Ectodermal cell (in vitro differentiated cells): ENCODE data around the gene MATN1.
"Not testable (repeated sequence)": the region's sequence is repeated elsewhere in the genome, so short reads cannot be mapped to it uniquely, and the experiment has no call there.

ENCODE experiments used
- H3K27ac ChIP-seq: 2 replicates; pipeline ENCODE4 v1.7.0; 2013; ENCODE audit warnings: mild to moderate bottlenecking, low read depth, low read length; ENCODE audit not compliant: insufficient read depth, poor library complexity, severe bottlenecking
- H3K27me3 ChIP-seq: 2 replicates; pipeline ENCODE4 v1.7.0; 2013; ENCODE audit warnings: mild to moderate bottlenecking, low read length; ENCODE audit not compliant: insufficient read depth, control insufficient read depth, poor library complexity, severe bottlenecking
- H3K36me3 ChIP-seq: one replicate; pipeline ENCODE4 v1.7.0; 2013; ENCODE audit warnings: low read length; ENCODE audit not compliant: control insufficient read depth, insufficient read depth
- H3K4me1 ChIP-seq: one replicate; pipeline ENCODE4 v1.7.0; 2013; ENCODE audit warnings: low read length; ENCODE audit not compliant: control insufficient read depth, insufficient read depth
- H3K4me3 ChIP-seq: 2 replicates; pipeline ENCODE4 v1.7.0; 2013; ENCODE audit warnings: low read depth, low read length, control low read depth; ENCODE audit not compliant: insufficient read depth
- H3K9me3 ChIP-seq: 2 replicates; pipeline ENCODE4 v1.7.0; 2013; ENCODE audit warnings: mild to moderate bottlenecking, low read length, moderate library complexity; ENCODE audit not compliant: control insufficient read depth
- WGBS, 2 experiments: methylation state at CpG; one replicate each; pipeline ENCODE4 v1.1.7; 2013; ENCODE audit warnings: missing lambda C conversion rate in 2 of 2; 5-methylcytosine and 5-hydroxymethylcytosine counted together

MATN1 gene

DNA sequence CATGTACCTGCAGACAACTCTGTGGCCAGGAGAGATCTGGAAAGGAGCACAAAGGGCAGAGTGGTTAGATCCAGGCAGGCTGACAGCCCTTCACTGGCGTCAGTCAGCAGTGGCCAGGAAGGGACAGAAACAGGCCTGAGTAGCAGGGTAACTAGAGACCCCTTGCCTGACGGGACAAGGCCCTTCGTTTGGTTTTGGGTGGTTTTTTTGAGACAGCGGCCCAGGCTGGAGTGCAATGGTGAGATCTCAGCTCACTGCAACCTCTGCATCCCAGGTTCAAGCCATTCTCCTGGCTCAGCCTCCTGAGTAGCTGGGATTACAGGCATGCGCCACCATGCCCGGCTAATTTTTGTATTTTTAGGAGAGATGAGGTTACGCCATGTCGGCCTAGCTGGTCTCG lies 34.9 kb downstream of the MATN1 start:
- H3K27ac ChIP-seq, H3K4me3 ChIP-seq, H3K9me3 ChIP-seq, H3K36me3 ChIP-seq: not testable (repeated sequence)
- H3K4me1 ChIP-seq: peaks cover 23% of the 10 kb centered on the region
- peaks cover 15% of the 10 kb centered on the region for H3K27me3 ChIP-seq
- WGBS, 2 experiments: 94 to 95% methylated on average over 9 of the region's 9 CpGs

DNA sequence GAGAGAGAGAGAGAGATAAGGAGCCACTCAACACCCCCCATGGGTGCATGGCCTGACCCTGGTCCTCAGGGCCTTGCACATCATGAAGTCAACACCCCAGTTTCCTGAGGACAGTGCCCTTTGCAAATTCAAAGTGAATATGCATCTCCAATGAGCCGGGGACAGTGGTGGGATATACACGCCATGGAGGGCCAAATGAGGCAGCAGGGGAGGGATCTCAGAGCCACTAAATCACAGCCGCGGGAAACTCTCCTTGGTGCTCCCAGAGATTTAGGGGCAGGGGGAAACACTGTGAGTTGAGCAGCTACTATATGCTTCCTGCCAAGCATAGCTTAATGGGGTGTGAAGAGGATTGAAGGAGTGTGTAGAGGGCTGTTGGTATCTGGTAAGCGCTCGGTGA lies 35.5 kb downstream of the MATN1 start:
- peaks cover 15% of the 10 kb centered on the region for H3K27me3 ChIP-seq
- H3K4me3 ChIP-seq: no peak overlapping the region
- H3K9me3 ChIP-seq: no peaks in the 10 kb centered on the region
- H3K36me3 ChIP-seq: no peaks in the 10 kb centered on the region
- no peak overlapping the region for H3K27ac ChIP-seq
- H3K4me1 ChIP-seq: peaks cover 23% of the 10 kb centered on the region
- WGBS, 2 experiments: 96 to 98% methylated on average over 6 of the region's 6 CpGs

DNA sequence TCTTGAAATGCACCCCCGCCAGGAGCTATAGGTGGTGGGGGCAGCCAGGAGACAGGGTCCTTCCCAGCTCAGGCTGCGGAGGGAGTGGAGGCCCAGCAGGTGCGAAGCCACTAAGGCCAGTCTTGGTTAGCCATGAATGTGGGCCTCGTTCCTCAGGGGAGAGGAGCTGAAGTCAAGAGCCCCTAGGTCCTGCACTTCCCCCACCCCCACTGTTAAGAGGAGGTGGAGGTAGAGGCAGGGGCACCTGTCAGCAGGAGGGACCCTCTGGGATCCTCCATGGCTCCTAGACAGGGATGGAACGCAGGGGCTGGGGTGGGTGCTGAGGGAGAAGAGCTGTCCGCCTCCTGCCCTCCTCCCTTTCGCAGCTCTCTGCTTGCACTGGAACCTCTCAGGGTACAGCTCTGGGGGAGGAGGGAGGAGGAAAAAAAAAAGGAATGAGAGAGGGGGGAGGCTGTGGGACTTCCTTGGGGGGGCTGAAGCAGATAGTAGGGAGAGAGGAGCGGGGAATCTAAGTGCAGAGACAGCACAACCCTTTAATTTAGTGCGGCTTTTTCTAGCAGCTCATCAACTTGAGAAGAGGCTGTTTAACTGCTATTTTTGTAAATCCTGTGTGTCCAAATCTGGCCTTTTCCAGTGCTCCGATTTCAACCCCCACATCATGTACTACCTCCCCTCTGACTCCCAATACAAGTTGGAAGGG lies 37.0 kb downstream of the MATN1 start:
- 70 to 75% methylated on average over 10 of the region's 10 CpGs for WGBS, 2 experiments
- peaks cover 23% of the 10 kb centered on the region for H3K4me1 ChIP-seq
- no peaks in the 10 kb centered on the region for H3K9me3 ChIP-seq
- no peak overlapping the region for H3K27ac ChIP-seq
- H3K4me3 ChIP-seq: no peak overlapping the region
- peaks cover 15% of the 10 kb centered on the region for H3K27me3 ChIP-seq
- H3K36me3 ChIP-seq: no peaks in the 10 kb centered on the region

DNA sequence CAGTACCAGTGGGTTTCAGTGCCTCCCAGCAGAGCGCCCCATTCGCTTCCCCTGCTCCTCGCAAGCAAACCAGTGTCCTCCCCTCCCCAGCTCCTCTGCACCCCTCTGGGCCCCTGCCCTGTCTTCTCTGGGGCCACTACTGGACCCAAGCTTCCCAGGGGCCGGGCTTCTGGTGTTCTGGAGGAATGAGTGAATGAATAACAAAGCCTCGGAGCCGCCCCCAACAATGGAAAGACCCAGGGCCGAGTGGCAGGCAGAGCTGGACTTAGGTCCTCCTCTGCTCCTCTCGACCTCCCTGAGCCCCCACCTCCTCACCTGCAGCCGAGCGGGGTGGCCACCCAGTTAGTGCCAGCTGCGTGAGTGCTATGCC lies 37.6 kb downstream of the MATN1 start:
- H3K4me3 ChIP-seq: peak overlapping the region; percentile 26
- H3K4me1 ChIP-seq: peaks cover 23% of the 10 kb centered on the region
- H3K9me3 ChIP-seq: no peaks in the 10 kb centered on the region
- H3K36me3 ChIP-seq: no peaks in the 10 kb centered on the region
- 14 to 19% methylated on average over 11 of the region's 11 CpGs for WGBS, 2 experiments
- H3K27me3 ChIP-seq: peaks cover 15% of the 10 kb centered on the region
- H3K27ac ChIP-seq: peak overlapping the region; percentile 33

DNA sequence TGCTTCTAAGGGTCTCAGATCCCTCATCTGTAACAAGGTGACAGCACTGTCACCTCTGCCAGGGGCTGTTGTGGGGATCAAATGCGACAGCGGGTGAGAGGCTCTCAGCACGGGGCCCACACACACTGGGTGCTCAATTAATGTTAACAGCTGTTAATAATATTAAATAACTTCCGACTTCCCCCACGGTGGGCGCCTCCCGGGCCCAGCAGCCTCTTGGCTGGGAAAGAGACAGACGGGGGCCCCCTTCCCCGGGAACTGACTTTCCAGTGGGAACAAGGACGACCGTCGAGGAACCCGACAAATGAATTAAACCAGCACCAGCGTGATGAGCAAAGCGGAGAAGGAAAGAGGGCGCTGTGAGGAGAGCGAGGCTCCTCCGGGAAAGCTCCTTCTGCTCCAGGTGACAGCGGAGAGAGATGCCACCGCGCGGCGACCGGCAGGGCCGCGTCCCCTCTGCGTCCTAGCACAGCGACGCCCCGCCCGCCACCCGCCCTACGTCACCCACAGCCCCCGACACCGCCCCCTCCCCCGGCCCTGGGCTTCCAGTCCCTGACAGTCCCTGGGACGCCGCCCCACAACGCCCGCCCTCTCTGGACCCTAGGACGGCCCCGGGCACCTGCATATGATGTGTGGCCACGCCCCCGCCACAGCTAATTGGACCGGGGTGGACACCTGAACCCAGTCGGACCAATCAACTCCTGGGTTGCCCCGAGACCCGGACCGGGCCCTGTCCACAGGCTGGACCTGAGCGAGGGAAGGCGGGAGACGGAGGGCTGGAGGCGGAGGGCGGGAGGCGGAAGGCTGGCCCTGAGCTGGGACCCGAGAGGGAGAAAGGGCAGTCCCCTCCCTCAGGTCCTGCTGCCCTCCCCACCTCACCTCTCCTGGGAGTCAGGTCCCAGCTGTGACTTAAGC lies 38.2 kb downstream of the MATN1 start:
- H3K27ac ChIP-seq: peak overlapping the region; percentile 33
- H3K36me3 ChIP-seq: no peaks in the 10 kb centered on the region
- 4 to 6% methylated on average over 55 to 56 of the region's 56 CpGs for WGBS, 2 experiments
- H3K4me1 ChIP-seq: peaks cover 18% of the 10 kb centered on the region
- peak overlapping the region; percentile 26 for H3K4me3 ChIP-seq
- no peaks in the 10 kb centered on the region for H3K9me3 ChIP-seq
- H3K27me3 ChIP-seq: peaks cover 15% of the 10 kb centered on the region

DNA sequence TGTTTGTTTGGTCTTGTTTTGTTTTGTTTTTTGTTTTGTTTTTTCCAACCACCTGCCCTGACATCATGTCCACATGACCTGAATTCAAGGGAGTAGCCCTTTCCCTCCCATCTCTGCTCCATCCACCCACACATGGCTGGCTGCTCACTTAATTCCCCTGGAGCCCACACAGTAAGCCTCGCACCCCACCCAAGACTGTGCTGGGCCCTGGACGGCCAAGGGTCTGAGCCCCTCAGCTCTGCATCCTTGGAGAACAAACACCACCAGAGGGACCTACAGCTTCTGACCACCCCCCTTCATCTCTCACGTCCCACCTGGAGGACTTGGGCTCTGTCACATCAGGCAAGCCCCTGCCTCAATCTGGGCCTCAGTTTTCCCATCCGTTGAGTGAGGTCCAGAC lies 39.1 kb downstream of the MATN1 start:
- Histone ChIP-seq H3K27me3 (peaks cover 15% of the 10 kb centered on the region), H3K9me3 (peaks cover 4% of the 10 kb centered on the region), H3K36me3 (no peaks in the 10 kb centered on the region), H3K4me1 (peaks cover 11% of the 10 kb centered on the region), H3K27ac (no peak overlapping the region), H3K4me3 (no peak overlapping the region)
- 88 to 95% methylated on average over 4 of the region's 4 CpGs for WGBS, 2 experiments

DNA sequence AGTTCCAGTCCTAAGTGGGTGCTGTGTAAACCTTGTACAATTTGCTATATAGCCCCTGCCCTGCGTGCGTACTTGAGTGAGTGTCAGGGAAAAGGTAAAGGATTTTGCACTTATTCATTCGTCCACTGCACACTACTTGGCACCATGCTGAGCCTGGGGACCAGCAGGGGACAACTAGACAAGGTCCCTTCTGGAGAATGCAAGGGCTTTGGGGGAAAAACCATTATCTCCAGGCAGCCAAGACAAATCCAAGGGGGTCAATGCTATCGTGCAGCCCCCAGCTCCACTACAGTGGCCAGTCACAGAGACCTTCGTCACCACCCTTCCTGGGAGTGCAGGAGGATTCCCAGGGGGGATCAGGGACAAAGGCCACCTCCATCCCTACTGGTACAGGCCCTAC lies 39.7 kb downstream of the MATN1 start:
- Histone ChIP-seq H3K36me3 (no peaks in the 10 kb centered on the region), H3K4me3 (no peak overlapping the region), H3K9me3 (peaks cover 4% of the 10 kb centered on the region), H3K27ac (no peak overlapping the region), H3K27me3 (peaks cover 15% of the 10 kb centered on the region), H3K4me1 (peaks cover 6% of the 10 kb centered on the region)
- 94 to 96% methylated on average over 5 of the region's 5 CpGs for WGBS, 2 experiments

DNA sequence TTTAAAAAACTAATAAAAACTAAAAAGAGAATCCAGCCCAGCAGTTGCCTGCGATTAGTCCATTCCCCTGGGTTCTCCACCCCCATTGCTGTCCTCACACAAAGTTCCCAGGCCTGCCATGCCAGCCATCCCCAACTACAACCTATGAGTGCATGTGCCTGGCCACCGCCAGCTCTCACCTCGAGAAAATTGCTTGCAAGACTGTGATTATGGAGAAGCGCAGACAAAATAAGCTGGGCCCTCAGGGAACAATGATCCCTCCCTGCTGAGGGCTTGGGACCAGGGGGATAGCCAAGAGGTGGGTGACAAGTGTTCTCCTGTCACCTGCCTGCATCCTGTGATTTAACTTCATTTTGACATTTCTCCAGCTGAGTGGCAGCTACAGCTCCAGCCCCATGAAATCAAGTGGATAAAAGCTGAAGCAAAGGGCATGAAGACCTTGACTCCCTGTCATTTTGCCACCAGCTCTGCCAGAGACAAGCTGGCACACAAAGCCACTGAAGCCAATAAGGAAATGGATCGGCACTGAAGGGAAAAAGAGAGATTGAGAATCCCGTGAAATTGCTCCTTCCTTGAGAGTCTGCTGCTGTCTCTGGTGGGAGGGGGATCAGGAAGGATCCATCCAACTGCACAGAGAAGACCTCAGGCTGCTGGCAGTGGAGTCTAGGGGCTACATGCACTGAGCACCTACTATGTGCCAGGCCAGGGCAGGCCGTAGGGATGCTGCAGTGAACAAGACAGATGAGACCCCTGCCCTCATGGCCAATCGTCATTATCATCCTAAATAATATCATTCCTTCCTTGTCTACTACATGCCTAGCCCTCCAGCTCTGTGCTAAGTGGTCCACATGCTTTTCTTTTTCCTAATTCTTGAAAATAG lies 40.7 kb downstream of the MATN1 start:
- Histone ChIP-seq H3K4me1 (peaks cover 6% of the 10 kb centered on the region), H3K27ac (no peak overlapping the region), H3K36me3 (no peaks in the 10 kb centered on the region), H3K27me3 (peaks cover 15% of the 10 kb centered on the region), H3K9me3 (peaks cover 4% of the 10 kb centered on the region), H3K4me3 (no peak overlapping the region)
- WGBS, 2 experiments: 90 to 91% methylated on average over 8 of the region's 8 CpGs

DNA sequence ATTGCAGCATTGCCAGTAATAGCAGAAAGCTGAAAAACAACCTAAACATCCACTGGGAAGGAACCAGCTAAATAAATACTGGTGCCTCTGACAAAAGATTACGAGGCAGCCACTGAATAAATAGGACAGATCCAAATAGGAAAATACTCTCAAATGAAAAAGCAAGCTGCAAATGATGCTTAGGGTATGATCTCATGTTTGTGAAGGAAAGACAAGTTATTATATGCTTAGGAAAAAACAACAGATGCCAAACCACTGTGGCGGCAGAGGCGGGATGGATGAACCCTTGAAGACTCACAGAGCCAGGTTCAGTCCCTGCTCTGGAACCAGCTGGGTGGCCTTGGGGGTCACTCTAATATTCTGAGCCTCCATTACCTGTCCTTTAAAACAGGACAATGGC lies 41.6 kb downstream of the MATN1 start:
- H3K4me1 ChIP-seq: peaks cover 6% of the 10 kb centered on the region
- peaks cover 15% of the 10 kb centered on the region for H3K27me3 ChIP-seq
- peaks cover 4% of the 10 kb centered on the region for H3K9me3 ChIP-seq
- WGBS, 2 experiments: 95 to 100% methylated on average over 3 of the region's 3 CpGs
- no peaks in the 10 kb centered on the region for H3K36me3 ChIP-seq
- no peak overlapping the region for H3K4me3 ChIP-seq
- no peak overlapping the region for H3K27ac ChIP-seq

DNA sequence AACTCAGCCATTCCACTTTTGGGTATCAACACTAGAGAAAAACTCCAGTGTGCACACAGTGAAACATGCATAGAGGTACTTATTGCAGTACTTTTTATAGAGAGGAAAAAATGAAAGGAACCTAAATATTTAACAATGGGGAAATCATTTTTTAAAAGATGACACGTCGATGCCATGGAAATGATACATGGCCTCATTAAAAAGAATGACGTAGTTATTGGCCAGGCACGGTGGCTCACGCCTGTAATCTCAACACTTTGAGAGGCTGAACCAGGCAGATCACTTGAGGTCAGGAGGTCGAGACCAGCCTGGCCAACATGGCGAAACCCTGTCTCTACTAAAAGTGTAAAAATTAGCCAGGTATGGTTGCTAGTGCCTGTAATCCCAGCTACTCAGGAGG lies 42.5 kb downstream of the MATN1 start:
- Histone ChIP-seq H3K27ac (no peak overlapping the region), H3K9me3 (peaks cover 4% of the 10 kb centered on the region)
- WGBS, 2 experiments: 91 to 96% methylated on average over 7 of the region's 7 CpGs

More for the DNA sequence above, 42.5 kb downstream of the MATN1 start:
- no peak overlapping the region for H3K4me3 ChIP-seq
- no peaks in the 10 kb centered on the region for H3K36me3 ChIP-seq
- H3K27me3 ChIP-seq: peaks cover 15% of the 10 kb centered on the region
- peaks cover 2% of the 10 kb centered on the region for H3K4me1 ChIP-seq
